Epidermal melanocyte (primary cell): ENCODE measurements around the gene CORO7.
"Not testable (repeated sequence)": the region's sequence is repeated elsewhere in the genome, so short reads cannot be mapped to it uniquely, and the experiment has no call there.

Experiments
- DNase-seq: peaks from one replicate; pipeline ENCODE4 v3.0.0; 2011; ENCODE audit warnings: low spot score; ENCODE audit not compliant: insufficient read length

The CORO7 gene

DNA sequence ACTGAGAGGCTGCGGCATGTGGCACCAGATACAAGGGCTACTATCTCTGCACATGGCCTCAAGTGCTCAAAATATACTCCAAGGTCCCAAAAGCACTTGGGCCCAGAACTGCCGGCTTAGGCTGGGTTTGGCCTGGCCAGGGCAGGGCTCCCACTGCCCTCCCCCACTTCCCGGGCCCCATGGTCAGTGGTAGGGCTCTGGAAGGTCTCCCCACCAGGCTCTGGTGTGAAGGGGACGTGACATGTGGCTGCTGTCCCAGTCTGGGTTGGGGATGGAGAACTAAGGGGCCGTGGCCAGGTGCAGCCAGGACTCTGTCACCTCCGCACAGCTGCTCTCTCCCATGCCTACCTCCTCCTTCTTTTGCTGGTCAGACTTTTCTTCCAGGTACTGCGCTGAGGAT, 59.6 kb downstream of the CORO7 start:
- DNase-seq: no peak

- no peak for DNase-seq
Measured at GRCh38 chr16:4354512-4355409, 61.6 kb downstream of the CORO7 start.

- DNase-seq: no peak
Measured at GRCh38 chr16:4353675-4354074, 62.7 kb downstream of the CORO7 start.

GRCh38 chr16:4352843-4353242, 63.6 kb downstream of the CORO7 start:
- no peak for DNase-seq

DNA sequence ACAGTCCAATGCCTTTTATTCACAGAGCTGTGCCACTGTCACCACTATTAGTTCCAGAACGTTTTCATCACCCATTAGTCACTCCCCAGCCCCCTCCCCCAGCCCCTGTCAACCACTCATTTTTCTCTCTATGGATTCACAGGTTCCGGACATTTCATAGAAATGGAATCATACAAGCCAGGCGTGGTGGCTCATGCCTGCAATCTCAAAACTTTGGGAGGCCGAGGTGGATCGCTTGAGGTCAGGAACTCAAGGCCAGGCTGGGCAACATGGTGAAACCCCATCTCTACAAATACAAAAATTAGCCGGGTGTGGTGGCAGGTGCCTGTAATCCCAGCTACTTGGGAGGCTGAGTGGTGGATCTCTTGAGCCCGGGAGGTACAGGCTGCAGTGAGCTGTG, 64.5 kb downstream of the CORO7 start:
- no peak for DNase-seq

- DNase-seq: peak; percentile 84
Measured at GRCh38 chr16:4350787-4351659, 65.4 kb downstream of the CORO7 start, which contains the start of gene PAM16. Gene PAM16 (minus strand): TSS chr16:4351321. CDS start chr16:4351234, 87 bp downstream.

- no peak for DNase-seq
Measured at GRCh38 chr16:4350365-4350786, 66.0 kb downstream of the CORO7 start.

GRCh38 chr16:4349332-4349731, 67.1 kb downstream of the CORO7 start:
- no peak for DNase-seq

DNA sequence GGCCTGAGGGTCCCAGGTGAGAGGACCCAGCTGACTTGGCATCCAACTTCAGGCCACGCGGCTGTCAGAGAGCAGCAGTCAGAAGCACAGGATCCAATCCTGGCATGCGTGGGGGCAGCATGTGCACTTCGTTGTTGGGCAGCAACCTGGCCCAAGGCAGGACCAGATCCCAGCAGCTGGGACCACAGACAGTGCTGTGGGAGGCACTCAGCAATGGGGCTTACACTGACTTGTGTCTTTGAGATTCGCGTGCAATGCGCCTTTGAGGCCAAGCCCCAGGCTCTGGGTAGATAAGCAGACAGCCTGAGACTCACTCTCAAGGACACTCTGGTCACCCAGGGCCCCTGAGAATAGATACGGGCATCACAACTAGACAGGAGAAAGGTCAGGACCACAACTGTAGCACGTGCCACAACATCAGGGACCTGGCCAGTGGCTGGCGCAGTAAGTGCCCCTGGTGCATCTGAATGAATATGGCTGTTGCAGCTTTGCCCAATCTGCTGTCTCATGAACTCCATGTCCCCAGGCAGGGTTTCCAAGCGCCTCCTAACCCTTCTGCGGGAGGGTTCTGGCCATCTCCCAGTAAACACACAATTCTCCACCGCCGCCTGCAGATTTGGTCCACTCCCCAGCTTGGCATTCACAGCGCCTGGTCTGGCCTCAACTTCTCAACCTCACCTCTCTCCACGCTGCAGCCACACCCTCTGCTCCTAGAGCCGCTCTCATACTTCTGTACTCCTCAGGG, 68.5 kb downstream of the CORO7 start:
- DNase-seq: no peak

- no peak for DNase-seq
Measured at GRCh38 chr16:4347010-4347409, 69.4 kb downstream of the CORO7 start.

DNA sequence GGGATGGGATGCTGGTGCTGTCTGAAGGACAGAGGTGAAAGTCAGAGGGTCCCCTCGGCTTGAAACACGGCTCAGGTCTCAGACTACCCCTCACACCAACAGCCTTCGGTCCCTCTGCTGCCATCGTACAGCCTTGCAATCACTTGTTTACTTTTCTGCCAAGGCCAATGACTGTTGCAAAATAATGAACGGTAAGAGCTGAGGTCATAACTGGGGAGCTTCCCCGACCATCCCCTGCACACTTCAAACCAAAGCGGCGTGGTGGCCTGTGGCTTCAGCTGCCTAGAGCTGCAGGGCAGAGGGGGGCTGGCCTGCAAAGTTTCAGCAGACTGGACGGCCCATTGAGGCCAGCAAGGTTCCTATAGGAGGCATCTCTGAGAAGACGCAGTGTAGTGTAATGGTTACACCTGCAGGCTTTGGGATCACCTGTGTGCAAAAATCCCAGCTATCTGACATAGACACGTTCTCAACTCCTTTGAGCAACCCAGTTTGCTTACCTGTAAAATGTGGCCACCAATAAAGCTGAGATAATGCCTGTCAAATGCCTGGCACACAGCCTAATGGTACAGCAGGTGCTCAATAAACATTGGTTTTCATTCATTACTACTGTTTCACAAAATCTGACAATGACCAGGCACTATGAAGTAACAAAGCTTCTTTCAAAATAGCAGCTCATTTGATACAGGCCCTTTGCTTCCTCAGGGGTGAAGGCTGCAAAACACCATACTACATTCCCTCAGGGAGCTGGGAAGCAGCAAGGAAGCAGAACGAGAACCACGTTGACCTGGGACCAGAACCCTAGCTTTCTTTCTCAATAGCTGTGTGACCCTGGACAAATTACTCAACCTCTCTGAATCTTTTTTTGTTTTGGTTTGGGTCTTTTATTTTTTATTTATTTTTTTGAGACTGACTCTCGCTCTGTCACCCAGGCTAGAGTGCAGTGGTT, 70.3 kb downstream of the CORO7 start:
- no peak for DNase-seq

DNA sequence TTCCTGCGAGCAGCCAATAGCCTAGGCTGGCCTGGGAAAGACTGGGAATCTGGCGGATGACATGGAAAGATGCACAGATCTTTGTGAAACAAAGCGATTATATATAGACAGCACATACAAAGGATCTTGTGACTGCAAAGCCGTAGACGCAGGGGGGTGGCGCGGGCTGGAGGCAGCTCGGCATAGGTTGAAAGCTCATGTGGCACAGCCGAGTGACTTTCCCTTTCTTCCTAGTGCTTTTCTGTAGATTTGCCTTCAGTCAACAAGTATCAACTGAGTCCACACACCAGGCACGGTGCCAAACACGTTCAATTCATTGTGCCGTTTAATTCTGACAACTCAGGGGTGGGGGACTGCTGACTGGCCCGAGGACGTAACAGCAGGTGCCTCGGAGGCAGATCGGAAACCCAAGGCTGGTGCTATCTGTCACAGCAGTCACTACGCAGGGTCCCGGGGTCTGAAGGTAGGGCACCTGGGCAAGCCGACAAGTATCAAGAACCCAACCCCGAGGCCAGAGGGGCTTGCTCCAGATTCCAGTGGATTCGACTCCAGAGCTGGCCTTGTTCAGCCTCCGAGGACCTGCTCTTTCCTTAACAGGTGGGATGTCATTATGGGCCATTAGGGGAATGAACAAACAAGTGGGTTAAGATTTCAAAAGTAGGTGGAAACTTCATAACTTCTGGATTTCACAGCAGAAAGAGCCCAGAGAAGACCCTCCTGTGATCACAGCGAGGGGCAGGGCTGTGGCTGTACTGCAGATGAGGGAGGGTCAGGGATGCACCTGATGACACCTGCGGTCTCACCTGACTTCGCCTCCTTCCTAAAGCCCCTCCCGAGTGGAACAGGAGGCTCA, 71.2 kb downstream of the CORO7 start:
- no peak for DNase-seq

- not testable (repeated sequence) for DNase-seq
Measured at GRCh38 chr16:4344300-4344982, 72.0 kb downstream of the CORO7 start.

DNA sequence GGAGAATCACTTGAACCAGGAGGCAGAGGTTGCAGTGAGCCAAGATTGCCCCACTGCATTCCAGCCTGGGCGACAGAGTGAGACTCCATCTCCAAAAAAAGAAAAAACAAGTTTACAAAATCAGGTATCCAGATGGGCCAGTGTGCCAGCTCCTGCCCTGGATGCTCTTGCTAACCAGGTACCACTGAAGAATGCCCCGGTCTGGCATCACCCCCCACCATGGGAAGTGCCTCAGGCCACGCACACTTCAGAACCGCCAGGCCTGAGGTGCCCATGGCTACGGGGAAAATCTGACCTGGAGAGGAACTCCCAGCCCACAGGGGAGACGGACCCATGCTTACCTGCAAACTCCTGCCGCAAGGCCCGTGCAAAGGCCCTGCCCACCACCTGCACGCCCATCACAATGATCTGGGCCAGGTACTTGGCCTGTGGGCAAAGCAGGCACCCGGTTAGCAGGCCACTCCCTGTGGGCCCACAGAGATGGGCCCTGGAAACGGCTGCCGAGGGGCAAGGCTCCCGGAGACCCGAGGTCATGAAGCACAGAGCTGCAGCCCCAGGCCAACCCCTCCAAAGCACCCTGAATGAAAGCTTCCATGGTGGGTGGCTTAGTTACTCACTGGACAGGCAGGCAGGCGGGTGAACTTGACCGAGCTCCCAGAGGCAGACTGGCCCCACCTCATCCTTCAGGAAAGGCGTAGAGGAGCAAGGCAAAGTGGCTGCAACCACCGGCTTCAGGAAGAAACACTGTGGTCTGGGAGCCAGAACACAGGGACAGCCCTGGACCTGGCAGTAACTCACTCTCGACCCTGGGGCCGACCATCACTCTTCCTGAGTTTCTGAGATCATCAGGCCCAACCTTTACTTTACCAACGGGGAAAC, 73.3 kb downstream of the CORO7 start:
- no peak for DNase-seq

- no peak for DNase-seq
Measured at GRCh38 chr16:4341250-4341649, 75.1 kb downstream of the CORO7 start.

GRCh38 chr16:4340443-4340842, 76.0 kb downstream of the CORO7 start:
- DNase-seq: no peak

DNA sequence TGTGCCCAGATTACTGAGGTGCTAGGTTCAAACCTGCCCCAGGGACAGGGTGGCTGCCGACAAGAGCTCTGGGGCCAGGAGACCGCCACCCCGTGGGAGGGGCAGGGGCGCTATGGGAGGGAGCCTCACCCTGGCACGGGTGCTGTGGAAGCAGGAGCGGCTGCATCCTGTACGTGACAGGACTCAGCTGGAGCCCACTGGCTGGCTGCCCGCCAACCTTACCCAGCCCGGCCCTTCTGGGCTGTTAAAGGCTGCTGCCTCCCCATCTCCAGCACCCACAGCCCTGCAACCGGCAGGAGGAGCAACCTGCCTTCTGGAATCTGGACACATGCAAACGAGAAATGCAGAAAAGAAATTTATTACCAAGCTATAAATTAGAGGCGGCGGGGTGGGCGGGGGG, 76.5 kb downstream of the CORO7 start:
- no peak for DNase-seq

GRCh38 chr16:4339455-4339854, 76.9 kb downstream of the CORO7 start:
- DNase-seq: no peak
